ENCODE data around the gene NHLRC4. TPM values are rescaled to one million over a fixed set of nuclear protein-coding genes. Genes with fewer than 3 reads are reported as not detected.

The NHLRC4 gene
- total and polyA plus RNA-seq, 2 of the 4 experiments (the other 2 are of a cell fraction) = 0.72 to 0.84 TPM

DNA sequence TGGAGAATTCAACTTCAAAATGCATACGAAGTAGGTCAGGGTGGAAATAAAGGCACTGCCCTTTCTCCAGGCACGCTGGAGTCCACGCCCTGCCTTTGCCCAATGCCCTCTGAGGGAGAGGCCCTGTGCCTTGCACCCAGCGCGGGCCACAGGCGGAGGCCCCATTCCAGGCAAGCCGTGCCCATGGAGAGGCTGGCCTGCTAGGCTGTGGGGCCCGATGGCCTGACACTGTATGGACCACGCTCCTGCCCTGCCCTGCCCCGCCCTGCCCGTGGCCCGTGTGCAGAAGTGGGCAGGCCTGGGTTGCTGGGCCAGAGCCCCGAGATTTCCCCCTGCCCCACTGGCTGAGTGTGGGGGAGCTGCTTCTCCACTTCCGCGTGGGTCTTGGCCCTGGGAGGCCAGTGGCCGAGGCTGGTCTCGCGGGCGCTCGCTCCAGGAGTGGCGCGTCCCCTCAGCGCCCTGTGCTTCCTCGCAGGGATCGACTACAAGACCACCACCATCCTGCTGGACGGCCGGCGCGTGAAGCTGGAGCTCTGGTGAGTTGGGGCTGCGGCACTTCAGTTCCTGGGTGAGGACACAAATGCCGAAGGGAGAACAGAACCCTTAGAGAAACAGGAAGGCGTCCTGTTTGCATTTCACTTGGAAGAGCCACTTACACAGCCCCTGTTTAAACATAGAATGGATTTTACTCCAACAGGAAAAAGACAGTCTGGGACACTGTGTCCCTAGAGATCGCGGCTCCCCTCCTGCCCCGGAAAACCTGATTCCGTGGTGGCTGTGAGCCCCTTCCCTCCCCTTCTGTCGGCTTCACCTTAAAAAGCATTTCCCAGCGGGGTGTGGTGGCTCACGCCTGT is 50.2 kb downstream of the NHLRC4 start (continued):
- TF ChIP-seq, protein P1, sequence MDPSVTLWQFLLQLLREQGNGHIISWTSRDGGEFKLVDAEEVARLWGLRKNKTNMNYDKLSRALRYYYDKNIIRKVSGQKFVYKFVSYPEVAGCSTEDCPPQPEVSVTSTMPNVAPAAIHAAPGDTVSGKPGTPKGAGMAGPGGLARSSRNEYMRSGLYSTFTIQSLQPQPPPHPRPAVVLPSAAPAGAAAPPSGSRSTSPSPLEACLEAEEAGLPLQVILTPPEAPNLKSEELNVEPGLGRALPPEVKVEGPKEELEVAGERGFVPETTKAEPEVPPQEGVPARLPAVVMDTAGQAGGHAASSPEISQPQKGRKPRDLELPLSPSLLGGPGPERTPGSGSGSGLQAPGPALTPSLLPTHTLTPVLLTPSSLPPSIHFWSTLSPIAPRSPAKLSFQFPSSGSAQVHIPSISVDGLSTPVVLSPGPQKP (IDR thresholded peaks at IDR 0.05; ENCODE audit: borderline replicate concordance, low read depth, low read length) = no peak

GRCh38 chr16:617855-618254 is 51.0 kb downstream of the NHLRC4 start:
- POLR2A ChIA-PET (ENCODE audit: unreplicated experiment) = no interaction called here
- 89% methylated on average over 4 of the region's 16 CpGs; no CpG with 5 or more reads in 1 of the 2 experiments for WGBS, 2 experiments (ENCODE audit: extremely low coverage in 2 of 2, insufficient read length in 1 of 2)

More at GRCh38 chr16:617855-618254, 51.0 kb downstream of the NHLRC4 start:
- Histone ChIP-seq H4K5ac (ENCODE audit: low read depth, low read length) (no peak overlapping the region), H2AK5ac (ENCODE audit: low read depth, low read length) (no peak overlapping the region), H2BK120ac (ENCODE audit: low read depth, low read length) (no peak overlapping the region), H3K18ac (ENCODE audit: low read depth, low read length) (no peak overlapping the region), H2AFZ (replicated peaks; ENCODE audit: low read length, poor library complexity) (no peak overlapping the region), H3K9me1 (ENCODE audit: insufficient read depth, low read length) (peaks cover 3% of the 10 kb centered on the region; the same call in 1 of the 2 replicates), H3K79me1 (ENCODE audit: low read depth in 1 of 2, low read length in 2 of 2) (peaks cover 9 to 37% of the 10 kb centered on the region in 2 experiments; a peak in 3 of 4 replicates), H3K27me3 (ENCODE audit: control insufficient read depth, insufficient read depth, low read length) (no peaks in the 10 kb centered on the region), H3K4me2 (ENCODE audit: low read depth, low read length) (no peak overlapping the region), H3K36me3 (ENCODE audit: control insufficient read depth, insufficient read depth, low read length) (peaks cover 5% of the 10 kb centered on the region; the same call in 1 of the 2 replicates), H4K20me1 (ENCODE audit: insufficient read depth, low read length) (peaks cover 20% of the 10 kb centered on the region), H4K8ac (ENCODE audit: low read depth in 2 of 2, low read length in 2 of 2) (no peak overlapping the region), H3K9me3 (ENCODE audit: control insufficient read depth, insufficient read depth, low read length) (no peaks in the 10 kb centered on the region), H3K14ac (replicated peaks; ENCODE audit: low read depth, low read length) (no peak overlapping the region), H3K4me3 (ENCODE audit: insufficient read depth, low read depth, low read length) (no peak overlapping the region), H3K23ac (ENCODE audit: low read depth, low read length) (no peak overlapping the region), H3K4me1 (ENCODE audit: control insufficient read depth, insufficient read depth, low read length) (peaks cover 3% of the 10 kb centered on the region; the same call in 1 of the 2 replicates), H3K56ac (ENCODE audit: extremely low read depth, insufficient read depth, low read length) (no peak overlapping the region), H2BK20ac (ENCODE audit: low read depth, low read length) (no peak overlapping the region), H2BK5ac (ENCODE audit: low read depth, low read length, poor library complexity, severe bottlenecking) (no peak overlapping the region), H4K91ac (ENCODE audit: insufficient read depth, low read depth, low read length) (no peak overlapping the region), H2AK9ac (replicated peaks; ENCODE audit: low read depth, low read length, poor library complexity) (peak overlapping the region; percentile 42), H3K27ac (ENCODE audit: insufficient read depth, low read length) (no peak overlapping the region), H2BK15ac (ENCODE audit: low read depth, low read length) (no peak overlapping the region), H3K9ac (ENCODE audit: low read depth, low read length) (no peak overlapping the region), H3K4ac (ENCODE audit: low read depth, low read length) (no peak overlapping the region)
- CTCF ChIA-PET = no interaction called here
- DNase-seq (no peak), ATAC-seq (ENCODE audit: low read depth) (no peak)
- in situ Hi-C loops (cut with MboI; ENCODE audit: low sequenced_read_pairs) (no loop called here), intact Hi-C loops (cut with micrococcal nuclease) (no loop called here), dilution Hi-C loops (cut with HindIII; ENCODE audit: low sequenced_read_pairs, unreplicated experiment) (no loop called here)
- BruUV-seq (replicated peaks) = no TSS peak
- no peak for TF ChIP-seq CHD1 (IDR thresholded peaks at IDR 0.05; ENCODE audit: low read depth, low read length)
- TF ChIP-seq BHLHE40 (IDR thresholded peaks at IDR 0.05; ENCODE audit: low read depth, low read length) = no peak
- no peak for TF ChIP-seq MAFK (IDR thresholded peaks at IDR 0.05; ENCODE audit: low read depth, low read length)
- TF ChIP-seq, protein P1 (IDR thresholded peaks at IDR 0.05; ENCODE audit: borderline replicate concordance, low read depth, low read length) = no peak
- TF ChIP-seq MXI1 (IDR thresholded peaks at IDR 0.05; ENCODE audit: borderline replicate concordance, low read depth, low read length) = no peak
- TF ChIP-seq SMC3 (IDR thresholded peaks at IDR 0.05; ENCODE audit: low read depth, low read length) = no peak
